Measurements from ENCODE around the gene TCF3. TPM values are rescaled to one million over a fixed set of nuclear protein-coding genes. Genes with fewer than 3 reads are reported as not detected.

Gene TCF3
- total and polyA plus RNA-seq, 12 donors: 8.5 to 96.0 (median 42.0) TPM

- peaks cover 19 to 28% of the 10 kb centered on the region in 2 donors for H3K4me1 ChIP-seq (replicated peaks in 1 of 2)
- no peak for DNase-seq
- H3K4me3 ChIP-seq: no peak overlapping the region
- H3K27ac ChIP-seq: peak overlapping the region in 1 of 5 donors; percentile 2
- H3K9me3 ChIP-seq (replicated peaks in 1 of 3): no peaks in the 10 kb centered on the region
- 81 to 92% (median 91%) methylated on average over 20 to 21 of the region's 21 CpGs for WGBS, 4 donors
- intact Hi-C loops (cut with DNase I): no loop called here
- H3K27me3 ChIP-seq: no peaks in the 10 kb centered on the region
- no peak for TF ChIP-seq CTCF (IDR thresholded peaks at IDR 0.05)
- TF ChIP-seq POLR2A (IDR thresholded peaks at IDR 0.05): no peak
- H3K36me3 ChIP-seq (replicated peaks in 1 of 2): peaks cover 0 to 29% of the 10 kb centered on the region in 2 donors
Measured at GRCh38 chr19:1602091-1602707, 50.2 kb downstream of the TCF3 start.

- intact Hi-C loops (cut with DNase I): no loop called here
- no peaks in the 10 kb centered on the region for H3K9me3 ChIP-seq (replicated peaks in 1 of 3)
Measured at GRCh38 chr19:1601613-1602064, 50.8 kb downstream of the TCF3 start.

GRCh38 chr19:1599460-1599846 is 53.0 kb downstream of the TCF3 start:
- Histone ChIP-seq H3K36me3 (replicated peaks in 1 of 2) (peaks cover 0 to 45% of the 10 kb centered on the region in 2 donors), H3K27ac (no peak overlapping the region), H3K4me3 (no peak overlapping the region), H3K9me3 (replicated peaks in 1 of 3) (no peaks in the 10 kb centered on the region), H3K27me3 (no peaks in the 10 kb centered on the region), H3K4me1 (replicated peaks in 1 of 2) (peaks cover 10 to 18% of the 10 kb centered on the region in 2 donors)
- TF ChIP-seq POLR2A (IDR thresholded peaks at IDR 0.05) (no peak), CTCF (IDR thresholded peaks at IDR 0.05) (no peak)
- intact Hi-C loops (cut with DNase I): no loop called here
- 82 to 98% (median 93%) methylated on average over 4 to 15 of the region's 15 CpGs for WGBS, 4 donors
- no peak for DNase-seq

More at GRCh38 chr19:1601613-1602064, 50.8 kb downstream of the TCF3 start:
- no peak overlapping the region for H3K27ac ChIP-seq
- no peak for DNase-seq
- H3K4me3 ChIP-seq: no peak overlapping the region
- H3K36me3 ChIP-seq (replicated peaks in 1 of 2): peaks cover 0 to 34% of the 10 kb centered on the region in 2 donors
- no peaks in the 10 kb centered on the region for H3K27me3 ChIP-seq
- no peak for TF ChIP-seq POLR2A (IDR thresholded peaks at IDR 0.05)
- TF ChIP-seq CTCF (IDR thresholded peaks at IDR 0.05): no peak
- H3K4me1 ChIP-seq (replicated peaks in 1 of 2): peaks cover 19 to 28% of the 10 kb centered on the region in 2 donors
- 90 to 96% (median 95%) methylated on average over 14 of the region's 14 CpGs for WGBS, 4 donors

- no peaks in the 10 kb centered on the region for H3K9me3 ChIP-seq (replicated peaks in 1 of 3)
- DNase-seq: no peak
- H3K36me3 ChIP-seq (replicated peaks in 1 of 2): peaks cover 0 to 45% of the 10 kb centered on the region in 2 donors
- H3K27ac ChIP-seq: no peak overlapping the region
- no peak overlapping the region for H3K4me3 ChIP-seq
- peaks cover 5 to 13% of the 10 kb centered on the region in 2 donors for H3K4me1 ChIP-seq (replicated peaks in 1 of 2)
- H3K27me3 ChIP-seq: no peaks in the 10 kb centered on the region
- TF ChIP-seq POLR2A (IDR thresholded peaks at IDR 0.05) (no peak), CTCF (IDR thresholded peaks at IDR 0.05) (no peak)
- WGBS, 4 donors: 88 to 95% (median 90%) methylated on average over 8 to 20 of the region's 20 CpGs
- intact Hi-C loops (cut with DNase I): no loop called here
Measured at GRCh38 chr19:1598777-1599459, 53.5 kb downstream of the TCF3 start.

All from adrenal gland (tissue), 12 donors.